ENCODE results near the gene TRIM56.
"Not testable (repeated sequence)": the region's sequence is repeated elsewhere in the genome, so short reads cannot be mapped to it uniquely, and the experiment has no call there.

The TRIM56 gene, protein sequence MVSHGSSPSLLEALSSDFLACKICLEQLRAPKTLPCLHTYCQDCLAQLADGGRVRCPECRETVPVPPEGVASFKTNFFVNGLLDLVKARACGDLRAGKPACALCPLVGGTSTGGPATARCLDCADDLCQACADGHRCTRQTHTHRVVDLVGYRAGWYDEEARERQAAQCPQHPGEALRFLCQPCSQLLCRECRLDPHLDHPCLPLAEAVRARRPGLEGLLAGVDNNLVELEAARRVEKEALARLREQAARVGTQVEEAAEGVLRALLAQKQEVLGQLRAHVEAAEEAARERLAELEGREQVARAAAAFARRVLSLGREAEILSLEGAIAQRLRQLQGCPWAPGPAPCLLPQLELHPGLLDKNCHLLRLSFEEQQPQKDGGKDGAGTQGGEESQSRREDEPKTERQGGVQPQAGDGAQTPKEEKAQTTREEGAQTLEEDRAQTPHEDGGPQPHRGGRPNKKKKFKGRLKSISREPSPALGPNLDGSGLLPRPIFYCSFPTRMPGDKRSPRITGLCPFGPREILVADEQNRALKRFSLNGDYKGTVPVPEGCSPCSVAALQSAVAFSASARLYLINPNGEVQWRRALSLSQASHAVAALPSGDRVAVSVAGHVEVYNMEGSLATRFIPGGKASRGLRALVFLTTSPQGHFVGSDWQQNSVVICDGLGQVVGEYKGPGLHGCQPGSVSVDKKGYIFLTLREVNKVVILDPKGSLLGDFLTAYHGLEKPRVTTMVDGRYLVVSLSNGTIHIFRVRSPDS

DNA sequence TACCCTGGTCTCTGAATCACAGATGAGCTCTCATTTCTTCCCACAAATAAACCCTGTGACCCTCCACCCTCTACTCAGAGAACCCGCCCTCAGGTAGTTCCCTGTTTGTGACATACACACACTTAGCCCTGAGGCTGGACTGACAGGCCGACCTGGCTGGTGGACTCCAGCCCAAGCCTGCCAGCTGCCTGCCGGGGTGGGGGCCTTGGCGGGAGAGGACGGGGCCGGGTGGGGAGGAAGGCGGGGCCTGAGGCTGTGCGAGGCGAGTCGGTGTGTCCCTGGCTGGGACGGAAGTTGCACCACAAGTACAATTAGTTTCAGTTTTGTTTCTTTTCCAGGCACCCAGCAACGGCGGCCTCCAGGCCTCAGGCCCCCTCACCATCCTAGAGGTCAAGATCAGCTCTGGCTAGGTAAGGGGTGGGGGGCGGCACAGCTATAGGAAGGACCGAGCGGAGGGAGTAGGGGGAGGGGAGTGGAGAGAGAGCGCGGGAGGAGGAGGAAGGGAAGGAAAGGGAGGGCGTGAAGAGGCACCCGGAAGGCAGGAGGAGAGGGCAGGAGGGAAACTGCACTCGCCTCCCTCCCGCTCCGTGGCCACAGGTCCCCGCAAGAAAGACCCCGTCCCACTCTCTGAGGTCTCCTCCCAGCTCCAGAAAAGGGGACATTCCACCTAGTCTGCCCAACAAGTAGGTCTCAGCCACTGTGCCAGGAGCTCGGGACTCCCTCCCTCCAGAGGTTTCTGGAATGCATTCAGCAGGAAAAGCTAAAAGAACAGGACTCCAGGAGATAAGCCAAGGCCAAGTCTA is at the start of gene TRIM56:
TSS of gene TRIM56 (plus strand) at position 320 of the 803 bp plus-strand sequence. CDS start 1,832 bp downstream, outside the sequence.
- DNase-seq (ENCODE audit: low read depth in 2 of 2) = peak; percentile 52 to 61

DNA sequence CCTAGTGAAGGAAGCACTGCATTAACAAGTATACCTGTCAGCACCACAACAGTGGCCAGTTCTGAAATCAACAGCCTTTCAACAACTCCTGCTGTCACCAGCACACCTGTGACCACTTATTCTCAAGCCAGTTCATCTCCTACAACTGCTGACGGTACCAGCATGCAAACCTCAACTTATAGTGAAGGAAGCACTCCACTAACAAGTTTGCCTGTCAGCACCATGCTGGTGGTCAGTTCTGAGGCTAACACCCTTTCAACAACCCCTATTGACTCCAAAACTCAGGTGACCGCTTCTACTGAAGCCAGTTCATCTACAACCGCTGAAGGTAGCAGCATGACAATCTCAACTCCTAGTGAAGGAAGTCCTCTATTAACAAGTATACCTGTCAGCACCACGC is 49.3 kb upstream of the TRIM56 start:
- DNase-seq (ENCODE audit: low read depth in 2 of 2) = no peak

DNA sequence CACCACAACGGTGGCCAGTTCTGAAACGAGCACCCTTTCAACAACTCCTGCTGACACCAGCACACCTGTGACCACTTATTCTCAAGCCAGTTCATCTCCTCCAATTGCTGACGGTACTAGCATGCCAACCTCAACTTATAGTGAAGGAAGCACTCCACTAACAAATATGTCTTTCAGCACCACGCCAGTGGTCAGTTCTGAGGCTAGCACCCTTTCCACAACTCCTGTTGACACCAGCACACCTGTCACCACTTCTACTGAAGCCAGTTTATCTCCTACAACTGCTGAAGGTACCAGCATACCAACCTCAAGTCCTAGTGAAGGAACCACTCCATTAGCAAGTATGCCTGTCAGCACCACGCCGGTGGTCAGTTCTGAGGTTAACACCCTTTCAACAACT is 44.0 kb upstream of the TRIM56 start:
- not testable (repeated sequence) for DNase-seq (ENCODE audit: low read depth in 2 of 2)

DNA sequence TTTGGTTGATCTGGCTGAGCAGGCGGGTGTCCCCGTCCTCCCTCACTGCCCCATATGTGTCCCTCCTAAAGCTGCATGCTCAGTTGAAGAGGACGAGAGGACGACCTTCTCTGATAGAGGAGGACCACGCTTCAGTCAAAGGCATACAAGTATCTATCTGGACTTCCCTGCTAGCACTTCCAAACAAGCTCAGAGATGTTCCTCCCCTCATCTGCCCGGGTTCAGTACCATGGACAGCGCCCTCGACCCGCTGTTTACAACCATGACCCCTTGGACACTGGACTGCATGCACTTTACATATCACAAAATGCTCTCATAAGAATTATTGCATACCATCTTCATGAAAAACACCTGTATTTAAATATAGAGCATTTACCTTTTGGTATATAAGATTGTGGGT is 26.9 kb upstream of the TRIM56 start:
- DNase-seq (ENCODE audit: low read depth in 2 of 2) = peak; percentile 18 to 38

DNA sequence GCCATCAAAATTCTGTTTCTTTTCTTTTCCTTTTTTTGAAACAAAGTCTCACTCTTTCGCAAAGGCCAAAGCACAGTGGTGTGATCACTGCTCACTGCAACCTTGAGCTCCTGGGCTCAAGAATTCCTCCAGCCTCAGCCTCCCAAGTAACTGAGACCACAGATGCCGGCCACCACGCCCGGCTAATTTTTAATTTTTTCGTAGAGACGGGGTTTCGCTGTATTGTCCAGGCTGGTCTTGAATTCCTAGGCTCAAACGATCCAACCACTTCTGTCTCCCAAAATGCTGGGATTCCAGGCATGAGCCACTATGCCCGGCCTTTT is 25.7 kb upstream of the TRIM56 start:
- no peak for DNase-seq (ENCODE audit: low read depth in 2 of 2)

DNA sequence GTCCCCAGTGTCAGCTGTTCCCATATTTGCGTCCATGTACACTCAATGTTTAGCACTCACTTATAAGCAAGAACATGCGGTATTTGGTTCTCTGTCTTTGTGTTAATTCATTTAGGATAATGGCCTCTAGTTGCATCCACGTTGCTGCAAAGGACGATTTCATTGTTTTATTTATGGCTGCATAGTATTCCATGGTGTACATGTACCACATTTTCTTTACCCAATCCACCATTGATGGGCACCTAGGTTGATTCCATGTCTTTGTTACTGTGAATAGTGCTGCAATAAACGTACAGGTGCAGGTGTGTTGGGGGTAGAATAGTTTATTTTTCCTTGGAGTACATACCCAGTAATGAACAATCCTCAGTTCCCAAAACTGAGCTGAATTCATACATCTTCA is 24.3 kb upstream of the TRIM56 start:
- no peak for DNase-seq (ENCODE audit: low read depth in 2 of 2)

DNA sequence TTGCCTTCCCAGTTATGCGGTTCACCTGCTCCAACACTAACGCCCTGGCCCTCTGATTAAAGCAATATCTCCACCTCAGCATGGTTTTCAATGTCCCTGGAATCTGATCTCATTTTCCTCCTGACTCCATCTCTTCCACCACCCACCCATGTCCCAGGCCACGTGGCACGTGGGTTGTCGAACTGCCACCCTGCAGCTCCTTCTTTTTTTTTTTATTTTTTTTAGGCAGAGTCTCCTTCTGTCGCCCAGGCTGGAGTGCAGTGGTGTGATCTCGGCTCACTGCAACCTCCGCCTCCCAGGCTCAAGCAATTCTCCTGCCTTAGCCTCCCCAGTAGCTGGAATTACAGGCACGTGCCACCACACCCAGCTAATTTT is 21.1 kb upstream of the TRIM56 start:
- not testable (repeated sequence) for DNase-seq (ENCODE audit: low read depth in 2 of 2)

DNA sequence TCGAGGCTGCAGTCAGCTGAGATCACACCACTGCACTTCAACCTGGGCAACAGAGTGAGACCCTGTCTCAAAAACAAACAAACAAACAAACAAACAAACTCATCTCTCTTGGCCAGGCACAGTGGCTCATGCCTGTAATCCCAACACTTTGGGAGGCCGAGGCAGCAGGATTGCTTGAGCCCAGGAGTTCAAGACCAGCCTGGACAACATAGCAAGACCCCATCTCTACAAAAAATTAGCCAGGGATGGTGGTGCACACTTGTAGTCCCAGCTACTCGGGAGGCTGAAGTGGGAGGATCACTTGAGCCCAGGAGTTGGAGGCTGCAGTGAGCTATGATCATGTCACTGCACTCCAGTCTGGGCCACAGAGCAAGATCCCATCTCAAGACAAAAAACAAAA is 20.1 kb upstream of the TRIM56 start:
- DNase-seq (ENCODE audit: low read depth in 2 of 2) = not testable (repeated sequence)

DNA sequence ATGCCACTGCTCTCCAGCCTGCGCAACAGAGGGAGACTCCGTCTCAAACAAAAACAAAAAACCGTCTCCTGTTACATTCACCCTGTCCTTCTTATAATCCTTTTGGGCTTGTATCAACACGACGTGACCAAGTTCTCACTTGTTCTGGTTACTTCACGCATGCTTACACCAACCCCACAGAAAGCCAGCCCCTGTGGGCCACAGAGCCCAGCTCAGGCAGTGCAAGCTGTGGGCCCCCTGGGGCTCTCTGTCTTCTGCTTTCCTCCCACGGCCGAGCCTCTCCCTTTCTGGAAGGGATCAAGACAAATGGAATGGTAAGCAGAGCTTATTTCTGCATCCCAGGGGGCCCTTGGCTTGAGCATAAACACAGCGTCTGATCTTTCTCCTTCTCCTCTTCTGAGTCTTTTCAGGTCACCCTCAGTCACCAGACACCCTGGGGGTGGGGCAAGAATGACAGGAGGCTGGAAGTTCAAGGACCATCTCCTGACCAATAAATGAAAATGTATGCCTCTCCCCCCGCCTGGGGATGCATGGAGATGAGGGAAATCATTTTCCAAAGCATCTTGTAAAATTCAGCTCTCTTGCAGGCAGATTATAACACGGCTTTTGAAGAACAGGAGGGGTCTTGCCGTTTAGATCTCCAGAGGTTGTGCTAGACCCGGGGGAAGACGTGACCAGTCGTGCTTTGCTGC is 19.0 kb upstream of the TRIM56 start:
- DNase-seq (ENCODE audit: low read depth in 2 of 2) = no peak

DNA sequence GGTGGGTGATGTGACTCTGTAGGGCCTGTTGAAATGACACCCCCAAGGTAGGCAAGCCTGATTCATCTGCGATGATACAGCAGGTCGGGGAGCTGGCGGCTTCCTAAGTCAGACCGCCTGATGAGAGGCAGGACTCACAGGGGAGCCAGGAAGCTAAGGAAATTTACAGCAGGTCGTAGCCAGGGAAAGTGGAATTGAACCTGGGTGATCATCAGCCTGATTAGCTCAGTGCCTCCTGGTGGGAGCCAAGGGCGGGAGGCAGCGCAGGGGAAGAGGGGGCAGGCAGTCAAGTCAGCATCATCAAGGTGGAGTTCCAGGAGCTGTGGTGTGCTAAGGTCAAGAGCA is 18.5 kb upstream of the TRIM56 start:
- no peak for DNase-seq (ENCODE audit: low read depth in 2 of 2)

DNA sequence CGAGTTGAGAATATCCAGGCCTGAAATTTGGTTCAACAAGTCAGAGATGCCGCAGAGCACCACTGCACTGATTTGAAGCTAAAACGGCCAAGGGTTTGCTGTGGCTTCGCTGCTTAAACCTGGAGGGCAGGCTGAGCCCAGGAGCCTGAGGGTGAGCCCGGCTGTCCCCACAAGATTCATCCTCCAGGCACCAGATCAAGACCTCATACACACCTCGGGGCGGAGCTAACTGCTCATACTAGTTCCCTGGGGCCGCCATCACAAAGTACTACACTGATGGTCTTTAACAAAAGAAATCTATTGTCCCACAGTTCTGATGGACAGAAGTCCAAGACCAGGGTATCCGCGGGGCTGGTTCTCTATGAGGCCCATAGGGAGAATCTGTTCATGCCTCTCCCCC is 16.9 kb upstream of the TRIM56 start:
- DNase-seq (ENCODE audit: low read depth in 2 of 2) = no peak

DNA sequence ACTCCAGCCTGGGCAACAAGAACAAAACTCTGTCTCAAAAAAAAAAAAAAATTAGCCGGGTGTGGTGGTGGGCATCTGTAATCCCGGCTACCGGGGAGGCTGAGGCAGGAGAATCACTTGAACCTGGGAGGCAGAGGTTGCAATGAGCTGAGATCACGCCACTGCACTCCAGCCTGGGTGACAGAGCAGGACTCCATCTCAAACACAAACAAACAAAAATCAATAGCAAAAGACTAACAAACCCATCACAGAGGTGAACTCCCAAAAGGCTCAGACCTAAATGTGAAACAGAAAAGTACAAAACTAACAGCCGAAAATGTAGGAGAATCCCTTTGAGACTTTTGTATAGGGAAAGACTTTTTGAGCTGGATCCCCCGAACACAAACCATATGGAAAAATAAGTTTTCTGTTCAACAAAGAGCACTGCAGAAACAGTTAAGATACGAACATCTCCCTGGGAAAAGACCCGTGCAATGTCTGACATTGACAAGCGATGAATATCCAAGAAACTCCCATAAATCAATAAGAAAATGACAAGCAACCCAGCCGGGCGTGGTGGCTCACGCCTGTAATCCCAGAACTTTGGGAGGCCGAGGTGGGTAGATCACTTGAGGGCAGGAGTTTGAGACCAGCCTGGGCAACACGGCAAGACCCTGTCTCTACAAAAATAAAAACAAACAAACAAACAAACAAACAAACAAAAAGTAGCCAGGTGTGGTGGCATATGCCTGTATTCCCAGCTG is 13.7 kb upstream of the TRIM56 start:
- DNase-seq (ENCODE audit: low read depth in 2 of 2) = not testable (repeated sequence)

DNA sequence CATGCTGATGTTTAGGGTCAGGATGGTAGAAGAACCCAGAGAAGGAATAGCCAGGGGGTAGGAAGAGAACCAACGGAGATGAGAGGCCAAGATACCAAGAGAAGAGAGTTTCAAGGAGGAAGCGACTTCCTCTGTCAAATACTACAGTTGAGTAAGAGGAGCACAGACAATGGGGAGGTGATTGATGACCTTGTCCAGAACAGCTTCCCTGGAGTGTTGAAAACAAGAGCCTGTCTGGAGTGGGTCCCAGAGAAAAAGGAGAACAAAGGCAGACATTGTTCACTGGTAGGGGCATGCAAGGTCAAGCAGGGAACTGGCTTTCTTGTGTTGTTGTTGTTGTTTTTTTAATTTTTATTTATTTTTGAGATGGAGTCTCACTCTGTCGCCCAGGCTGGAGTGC is 9.6 kb upstream of the TRIM56 start:
- DNase-seq (ENCODE audit: low read depth in 2 of 2) = no peak

DNA sequence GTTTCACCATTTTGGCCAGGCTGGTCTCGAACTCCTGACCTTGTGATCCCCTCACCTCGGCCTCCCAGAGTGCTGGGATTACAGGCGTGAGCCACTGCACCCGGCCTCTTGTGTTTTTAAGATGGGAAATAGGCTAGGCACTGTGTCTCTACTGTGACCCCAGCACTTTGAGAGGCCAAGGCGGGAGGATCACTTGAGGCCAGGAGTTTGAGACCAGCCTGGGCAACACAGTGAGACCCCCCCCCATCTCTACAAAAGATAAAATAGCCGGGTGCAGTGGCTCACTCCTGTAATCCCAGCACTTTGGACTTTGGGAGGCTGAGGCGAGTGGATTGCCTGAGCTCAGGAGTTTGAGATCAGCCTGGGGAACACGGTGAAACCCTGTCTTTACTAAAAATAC is 9.1 kb upstream of the TRIM56 start:
- DNase-seq (ENCODE audit: low read depth in 2 of 2) = not testable (repeated sequence)

DNA sequence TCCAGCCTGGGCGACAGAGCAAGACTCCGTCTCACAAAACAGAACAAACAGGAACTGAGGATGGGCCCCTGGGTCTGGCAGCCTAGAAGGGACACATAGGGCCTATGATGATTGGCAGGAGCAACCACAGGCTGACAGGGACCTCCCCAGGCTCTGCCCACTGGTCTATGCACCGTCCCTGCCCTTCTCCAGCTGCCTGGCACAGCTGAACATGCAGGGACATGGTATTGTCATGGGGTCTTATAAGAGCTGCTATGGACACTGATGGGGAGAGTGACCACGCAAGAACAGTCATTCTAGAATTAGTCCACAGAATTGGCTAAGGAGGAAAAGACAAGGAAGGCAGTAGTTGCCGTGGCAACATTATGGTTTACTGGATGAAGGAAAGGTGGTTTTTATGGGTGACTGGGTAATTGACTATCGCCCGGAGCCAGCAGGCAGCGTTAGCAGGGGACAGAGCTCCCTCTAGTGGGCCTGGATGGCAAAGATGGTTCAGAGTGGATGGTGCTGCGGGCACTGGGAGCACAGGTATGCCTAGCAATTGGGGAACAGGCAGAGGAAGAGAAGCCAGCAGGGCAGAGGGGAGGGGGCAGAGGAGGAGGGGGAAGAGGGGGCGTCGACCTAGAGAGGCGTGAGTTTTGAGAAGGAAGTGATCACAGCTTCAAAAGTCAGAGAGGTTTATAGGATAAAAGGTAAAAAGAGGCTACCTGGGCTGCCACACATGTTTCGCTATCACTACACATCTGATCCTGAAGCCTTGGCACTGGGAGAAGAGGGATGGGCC is 7.8 kb upstream of the TRIM56 start:
- peak; percentile 82 for DNase-seq (ENCODE audit: low read depth in 2 of 2)

DNA sequence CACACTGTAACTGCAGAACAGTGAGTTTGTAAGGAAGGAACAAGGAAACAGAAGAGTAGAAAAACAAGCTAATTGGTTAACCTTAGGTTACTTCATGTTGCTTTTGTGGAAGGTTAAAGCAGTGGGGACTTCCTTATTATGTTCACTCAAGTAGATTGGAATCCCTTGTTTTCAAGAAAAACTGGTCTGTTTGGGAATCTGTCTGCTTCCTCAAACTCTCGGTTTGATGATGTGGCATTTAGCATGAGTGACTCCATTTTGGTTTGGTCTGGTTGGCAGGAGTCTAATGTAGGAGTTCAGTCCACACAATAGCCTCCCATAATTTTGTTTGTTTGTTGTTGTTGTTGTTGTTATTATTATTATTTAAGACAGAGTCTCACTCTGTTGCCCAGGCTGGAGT is 3.8 kb upstream of the TRIM56 start:
- DNase-seq (ENCODE audit: low read depth in 2 of 2) = no peak

DNA sequence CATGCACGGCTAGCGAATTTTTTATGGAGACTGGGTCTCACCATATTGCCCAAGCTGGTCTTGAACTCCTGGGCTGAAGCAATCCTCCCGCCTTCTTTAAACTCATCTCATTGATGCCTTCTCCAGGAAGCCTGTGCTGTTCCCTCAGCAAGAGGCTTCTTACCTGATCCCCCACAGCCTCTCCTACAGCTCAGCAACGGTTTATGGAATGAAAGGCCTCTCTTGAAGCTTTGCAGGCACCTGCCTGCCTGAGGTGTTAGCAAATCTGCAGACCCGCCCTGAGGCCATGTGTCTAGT is 468 bp upstream of the TRIM56 start:
- DNase-seq (ENCODE audit: low read depth in 2 of 2) = no peak

DNA sequence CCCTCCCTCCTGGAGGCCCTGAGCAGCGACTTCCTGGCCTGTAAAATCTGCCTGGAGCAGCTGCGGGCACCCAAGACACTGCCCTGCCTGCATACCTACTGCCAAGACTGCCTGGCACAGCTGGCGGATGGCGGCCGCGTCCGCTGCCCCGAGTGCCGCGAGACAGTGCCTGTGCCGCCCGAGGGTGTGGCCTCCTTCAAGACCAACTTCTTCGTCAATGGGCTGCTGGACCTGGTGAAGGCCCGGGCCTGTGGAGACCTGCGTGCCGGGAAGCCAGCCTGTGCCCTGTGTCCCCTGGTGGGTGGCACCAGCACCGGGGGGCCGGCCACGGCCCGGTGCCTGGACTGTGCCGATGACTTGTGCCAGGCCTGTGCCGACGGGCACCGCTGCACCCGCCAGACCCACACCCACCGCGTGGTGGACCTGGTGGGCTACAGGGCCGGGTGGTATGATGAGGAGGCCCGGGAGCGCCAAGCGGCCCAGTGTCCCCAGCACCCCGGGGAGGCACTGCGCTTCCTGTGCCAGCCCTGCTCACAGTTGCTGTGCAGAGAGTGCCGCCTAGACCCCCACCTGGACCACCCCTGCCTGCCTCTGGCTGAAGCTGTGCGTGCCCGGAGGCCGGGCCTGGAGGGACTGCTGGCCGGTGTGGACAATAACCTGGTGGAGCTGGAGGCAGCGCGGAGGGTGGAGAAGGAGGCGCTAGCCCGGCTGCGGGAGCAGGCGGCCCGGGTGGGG is 2.2 kb downstream of the TRIM56 start:
- no peak for DNase-seq (ENCODE audit: low read depth in 2 of 2)

DNA sequence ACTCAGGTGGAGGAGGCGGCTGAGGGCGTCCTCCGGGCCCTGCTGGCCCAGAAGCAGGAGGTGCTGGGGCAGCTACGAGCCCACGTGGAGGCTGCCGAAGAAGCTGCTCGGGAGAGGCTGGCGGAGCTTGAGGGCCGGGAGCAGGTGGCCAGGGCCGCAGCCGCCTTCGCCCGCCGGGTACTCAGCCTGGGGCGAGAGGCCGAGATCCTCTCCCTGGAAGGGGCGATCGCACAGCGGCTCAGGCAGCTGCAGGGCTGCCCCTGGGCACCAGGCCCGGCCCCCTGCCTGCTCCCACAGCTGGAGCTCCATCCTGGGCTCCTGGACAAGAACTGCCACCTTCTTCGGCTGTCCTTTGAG is 2.8 kb downstream of the TRIM56 start:
- DNase-seq (ENCODE audit: low read depth in 2 of 2) = no peak

DNA sequence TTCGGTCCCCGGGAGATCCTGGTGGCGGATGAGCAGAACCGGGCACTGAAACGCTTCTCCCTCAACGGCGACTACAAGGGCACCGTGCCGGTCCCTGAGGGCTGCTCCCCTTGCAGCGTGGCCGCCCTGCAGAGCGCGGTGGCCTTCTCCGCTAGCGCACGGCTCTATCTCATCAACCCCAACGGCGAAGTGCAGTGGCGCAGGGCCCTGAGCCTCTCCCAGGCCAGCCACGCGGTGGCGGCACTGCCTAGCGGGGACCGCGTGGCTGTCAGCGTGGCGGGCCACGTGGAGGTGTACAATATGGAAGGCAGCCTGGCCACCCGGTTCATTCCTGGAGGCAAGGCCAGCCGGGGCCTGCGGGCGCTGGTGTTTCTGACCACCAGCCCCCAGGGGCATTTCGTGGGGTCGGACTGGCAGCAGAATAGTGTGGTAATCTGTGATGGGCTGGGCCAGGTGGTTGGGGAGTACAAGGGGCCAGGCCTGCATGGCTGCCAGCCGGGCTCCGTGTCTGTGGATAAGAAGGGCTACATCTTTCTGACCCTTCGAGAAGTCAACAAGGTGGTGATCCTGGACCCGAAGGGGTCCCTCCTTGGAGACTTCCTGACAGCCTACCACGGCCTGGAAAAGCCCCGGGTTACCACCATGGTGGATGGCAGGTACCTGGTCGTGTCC is 3.7 kb downstream of the TRIM56 start:
- DNase-seq (ENCODE audit: low read depth in 2 of 2) = no peak
